ENCODE measurements around the gene IFITM1. TPM values are rescaled to one million over a fixed set of nuclear protein-coding genes. Genes with fewer than 3 reads are reported as not detected.
A peak's percentile ranks its signal among the peaks of the same experiment; 100 is the strongest.

The IFITM1 gene
- total and polyA plus RNA-seq, 2 of the 8 experiments (the other 6 are each of a cell fraction or from before 2014, with no cell fraction given), result 394 to 1,464 TPM

- peak overlapping the region; percentile 100 for H2BK20ac ChIP-seq (ENCODE audit: low read length)
- no peak overlapping the region for H3K23ac ChIP-seq (ENCODE audit: insufficient read length)
- DNase-seq (ENCODE audit: low read depth in 1 of 2, low spot score in 2 of 2) (no peak), FAIRE-seq (no peak)
- H2BK12ac ChIP-seq (ENCODE audit: low read depth, low read length), result peak overlapping the region; percentile 99
- POLR2A ChIA-PET (ENCODE audit: partially characterized antibody), result interaction anchor here (0.6 to 5.2 kb wide), 14 partner anchors 11 to 80 kb away, joined by 3 to 33 read pairs (median 4); no protein-coding TSS in a partner anchor
- H4K5ac ChIP-seq (ENCODE audit: insufficient read length, low read depth, low read length), result peak overlapping the region; percentile 4
- no peaks in the 10 kb centered on the region for H3K36me3 ChIP-seq (ENCODE audit: control insufficient read depth in 2 of 4, insufficient read depth in 4 of 4, low read length in 3 of 4)
- no peak overlapping the region for H3K56ac ChIP-seq (replicated peaks; ENCODE audit: insufficient read length, low read depth, low read length)
- H4K20me1 ChIP-seq (replicated peaks in 1 of 2; ENCODE audit: control insufficient read depth in 1 of 2, insufficient read depth in 2 of 2, low read length in 2 of 2), result no peaks in the 10 kb centered on the region
- peak overlapping the region; percentile 72 for H3K18ac ChIP-seq (ENCODE audit: extremely low read depth, low read length)
- H2AFZ ChIP-seq (ENCODE audit: low read length), result no peak overlapping the region
- CTCF ChIA-PET (ENCODE audit: partially characterized antibody), result interaction anchor here (0.8 to 6.1 kb wide), 23 partner anchors 10 to 212 kb away, joined by 3 to 52 read pairs (median 5); no protein-coding TSS in a partner anchor
- H3K79me2 ChIP-seq (ENCODE audit: control insufficient read depth in 1 of 2, insufficient read depth in 2 of 2, low read length in 2 of 2), result peaks cover 0 to 3% of the 10 kb centered on the region in 2 experiments; a peak in 1 of 4 replicates
- no peaks in the 10 kb centered on the region for H3K79me1 ChIP-seq (ENCODE audit: low read depth, low read length)
- no peaks in the 10 kb centered on the region; a peak in 1 of 7 replicates for H3K27me3 ChIP-seq (replicated peaks in 1 of 4; ENCODE audit: control insufficient read depth in 3 of 4, extremely low read depth in 1 of 4, insufficient read depth in 3 of 4, low read length in 3 of 4)
- H3K27ac ChIP-seq (ENCODE audit: low read depth, low read length), result peak overlapping the region; percentile 31; the same call in 1 of the 2 replicates
- H2BK120ac ChIP-seq (replicated peaks; ENCODE audit: low read depth, low read length), result peak overlapping the region; percentile 97
- no peak overlapping the region for H4K8ac ChIP-seq (ENCODE audit: extremely low read depth, insufficient read depth, low read length)
- H3K4ac ChIP-seq (replicated peaks; ENCODE audit: insufficient read length, low read depth, low read length), result peak overlapping the region; percentile 48
- peak overlapping the region; percentile 71 for H4K91ac ChIP-seq (replicated peaks; ENCODE audit: insufficient read length, low read length)
- H3K9me3 ChIP-seq (ENCODE audit: insufficient read depth in 2 of 2, low read depth in 1 of 2, low read length in 1 of 2), result no peaks in the 10 kb centered on the region
- H3K9ac ChIP-seq (replicated peaks in 1 of 4; ENCODE audit: extremely low read depth in 1 of 4, low read depth in 3 of 4, low read length in 3 of 4), result peak overlapping the region in 2 of 4 experiments; percentile 9 to 42; a peak in 3 of 7 replicates
- peaks cover 5% of the 10 kb centered on the region; the same call in 1 of the 2 replicates for H3K23me2 ChIP-seq (ENCODE audit: low read depth, low read length)
- peak overlapping the region in 2 of 4 experiments; percentile 3 to 42; a peak in 1 of 8 replicates for H3K4me3 ChIP-seq (ENCODE audit: extremely low read depth in 1 of 4, insufficient read depth in 2 of 4, low read depth in 3 of 4, low read length in 4 of 4)
- peak overlapping the region; percentile 1; the same call in 1 of the 2 replicates for H2BK15ac ChIP-seq (ENCODE audit: low read length)
- peak overlapping the region; percentile 44 to 54 for H3K4me2 ChIP-seq (ENCODE audit: insufficient read depth in 1 of 2, low read depth in 2 of 2, low read length in 2 of 2)
- peak overlapping the region; percentile 82; the same call in 1 of the 2 replicates for H2BK5ac ChIP-seq (ENCODE audit: low read depth, low read length)
- peaks cover 12 to 40% (median 27%) of the 10 kb centered on the region in 4 experiments for H3K4me1 ChIP-seq (replicated peaks in 1 of 4; ENCODE audit: control insufficient read depth in 3 of 4, insufficient read depth in 4 of 4, low read length in 3 of 4)
- WGBS, 2 experiments (ENCODE audit: extremely low coverage in 1 of 2, insufficient coverage in 1 of 2, insufficient read length in 1 of 2, insufficient replicate concordance in 2 of 2, low coverage in 1 of 2, low lambda C conversion rate in 2 of 2, missing lambda C conversion rate in 1 of 2), result 57% methylated on average over 10 of the region's 10 CpGs; no CpG with 5 or more reads in 1 of the 2 experiments
- peak overlapping the region; percentile 86 for H2AK5ac ChIP-seq (ENCODE audit: low read depth, low read length)
- H3K14ac ChIP-seq (ENCODE audit: insufficient read length), result no peak overlapping the region
- TF ChIP-seq RXRA (IDR thresholded peaks at IDR 0.05; ENCODE audit: insufficient read depth, low read depth, low read length), result no peak
- no peak for TF ChIP-seq POLR2AphosphoS5 (IDR thresholded peaks at IDR 0.05; ENCODE audit: low read depth, low read length)
- TF ChIP-seq MAFK (IDR thresholded peaks at IDR 0.05; ENCODE audit: low read depth, low read length), result no peak
- TF ChIP-seq SP1 (IDR thresholded peaks at IDR 0.05; ENCODE audit: low read depth, low read length), result no peak
- TF ChIP-seq KDM4A (IDR thresholded peaks at IDR 0.05; ENCODE audit: low read depth, low read length, severe bottlenecking), result no peak
- no peak for TF ChIP-seq SUZ12 (IDR thresholded peaks at IDR 0.05; ENCODE audit: low read length)
- TF ChIP-seq BCL11A (IDR thresholded peaks at IDR 0.05; ENCODE audit: low read depth in 2 of 2, low read length in 2 of 2), result no peak
- TF ChIP-seq HDAC2 (IDR thresholded peaks at IDR 0.05; ENCODE audit: borderline replicate concordance in 1 of 2, low read depth in 2 of 2, low read length in 2 of 2), result no peak
- TF ChIP-seq E2F6 (IDR thresholded peaks at IDR 0.05), result no peak
- TF ChIP-seq RFX5 (IDR thresholded peaks at IDR 0.05; ENCODE audit: borderline replicate concordance, low read depth, low read length), result no peak
- TF ChIP-seq TAF7 (optimal IDR thresholded peaks at IDR 0.05; ENCODE audit: borderline replicate concordance, low read depth, low read length), result no peak
- TF ChIP-seq CTBP2 (IDR thresholded peaks at IDR 0.05; ENCODE audit: borderline replicate concordance, insufficient read depth, insufficient read length, low read length), result no peak
Observed at GRCh38 chr11:305844-306211, 8.0 kb upstream of the IFITM1 start.
